ENCODE measurements around the gene BNIP3. TPM values are rescaled to one million over a fixed set of nuclear protein-coding genes. Genes with fewer than 3 reads are reported as not detected.

BNIP3 gene
- total and polyA plus RNA-seq, 2 donors (not counting 3 experiments of a cell fraction or from before 2014, with no cell fraction given): 51.4 to 53.3 TPM

GRCh38 chr10:131931981-131932380 is 49.7 kb downstream of the BNIP3 start:
- no peaks in the 10 kb centered on the region for H3K27me3 ChIP-seq (ENCODE audit: control insufficient read depth in 2 of 2, insufficient read depth in 2 of 2, low read length in 2 of 2)
- intact Hi-C loops (cut with micrococcal nuclease): no loop called here
- no peak overlapping the region for H3K4me3 ChIP-seq (replicated peaks in 1 of 3; ENCODE audit: insufficient read depth in 1 of 3, low read depth in 1 of 3, low read length in 3 of 3)
- no peaks in the 10 kb centered on the region for H3K9me3 ChIP-seq (replicated peaks; ENCODE audit: control insufficient read depth, insufficient read depth, low read length)
- no peaks in the 10 kb centered on the region for H3K9me1 ChIP-seq (replicated peaks; ENCODE audit: control insufficient read depth, extremely low read depth, insufficient read depth, low read length)
- no peak overlapping the region for H3K9ac ChIP-seq (replicated peaks; ENCODE audit: extremely low read depth, insufficient read depth, low read length)
- no peak overlapping the region for H3K27ac ChIP-seq (ENCODE audit: insufficient read depth, low read depth, low read length)
- TF ChIP-seq POLR2AphosphoS5 (IDR thresholded peaks at IDR 0.05; ENCODE audit: insufficient read depth, low read depth, low read length) (no peak), MAX (IDR thresholded peaks at IDR 0.05; ENCODE audit: insufficient read depth, insufficient read length) (no peak), EZH2 (IDR thresholded peaks at IDR 0.05; ENCODE audit: borderline replicate concordance, low read depth, low read length, severe bottlenecking) (no peak)
- H3K4me1 ChIP-seq (ENCODE audit: control insufficient read depth, extremely low read depth, insufficient read depth, low read length): peaks cover 48% of the 10 kb centered on the region
- H3K79me2 ChIP-seq (ENCODE audit: control insufficient read depth, insufficient read depth, low read length): peaks cover 90% of the 10 kb centered on the region
- H3K36me3 ChIP-seq (ENCODE audit: control insufficient read depth in 2 of 2, extremely low read depth in 1 of 2, insufficient read depth in 2 of 2, low read length in 2 of 2): peaks cover 0 to 3% of the 10 kb centered on the region in 2 experiments
- ChIA-PET POLR2A (interaction anchor here (0.8 kb wide), 1 partner anchor 32 kb away, joined by 3 read pairs; no protein-coding TSS in a partner anchor), CTCF (interaction anchor here (2.0 kb wide), 1 partner anchor 14 kb away, joined by 15 read pairs; no protein-coding TSS in a partner anchor)
- no TSS peak for BruUV-seq (replicated peaks)
- H3K4me2 ChIP-seq (ENCODE audit: insufficient read depth, low read length): no peak overlapping the region
- H4K20me1 ChIP-seq (replicated peaks; ENCODE audit: control insufficient read depth, extremely low read depth, insufficient read depth, low read length): no peaks in the 10 kb centered on the region
- DNase-seq (ENCODE audit: low read depth, low spot score): no peak
- dilution Hi-C loops (cut with MboI; ENCODE audit: extremely low pct_ligation_motif_present, low sequenced_read_pairs): no loop called here
- no peak overlapping the region for H2AFZ ChIP-seq (ENCODE audit: low read depth, low read length)
- no peak for FAIRE-seq

- Histone ChIP-seq H3K27ac (ENCODE audit: insufficient read depth, low read depth, low read length) (peak overlapping the region; percentile 25), H3K4me2 (ENCODE audit: insufficient read depth, low read length) (no peak overlapping the region), H4K20me1 (replicated peaks; ENCODE audit: control insufficient read depth, extremely low read depth, insufficient read depth, low read length) (no peaks in the 10 kb centered on the region), H3K27me3 (ENCODE audit: control insufficient read depth in 2 of 2, insufficient read depth in 2 of 2, low read length in 2 of 2) (no peaks in the 10 kb centered on the region), H2AFZ (ENCODE audit: low read depth, low read length) (no peak overlapping the region), H3K9me1 (replicated peaks; ENCODE audit: control insufficient read depth, extremely low read depth, insufficient read depth, low read length) (no peaks in the 10 kb centered on the region), H3K4me3 (replicated peaks in 1 of 3; ENCODE audit: insufficient read depth in 1 of 3, low read depth in 1 of 3, low read length in 3 of 3) (no peak overlapping the region), H3K36me3 (ENCODE audit: control insufficient read depth in 2 of 2, extremely low read depth in 1 of 2, insufficient read depth in 2 of 2, low read length in 2 of 2) (no peaks in the 10 kb centered on the region), H3K79me2 (ENCODE audit: control insufficient read depth, insufficient read depth, low read length) (peaks cover 94% of the 10 kb centered on the region), H3K9me3 (replicated peaks; ENCODE audit: control insufficient read depth, insufficient read depth, low read length) (no peaks in the 10 kb centered on the region), H3K4me1 (ENCODE audit: control insufficient read depth, extremely low read depth, insufficient read depth, low read length) (peaks cover 48% of the 10 kb centered on the region), H3K9ac (replicated peaks; ENCODE audit: extremely low read depth, insufficient read depth, low read length) (no peak overlapping the region)
- dilution Hi-C loops (cut with MboI; ENCODE audit: extremely low pct_ligation_motif_present, low sequenced_read_pairs): no loop called here
- CTCF ChIA-PET: interaction anchor here (1.7 kb wide), 1 partner anchor 92 kb away, joined by 4 read pairs; no protein-coding TSS in a partner anchor
- intact Hi-C loops (cut with micrococcal nuclease): loop anchor here (1.0 kb wide), 1 partner anchor 16 kb away; no protein-coding TSS in a partner anchor
- FAIRE-seq (no peak), DNase-seq (ENCODE audit: low read depth, low spot score) (no peak)
- no TSS peak for BruUV-seq (replicated peaks)
- TF ChIP-seq MAX (IDR thresholded peaks at IDR 0.05; ENCODE audit: insufficient read depth, insufficient read length): no peak
- no peak for TF ChIP-seq EZH2 (IDR thresholded peaks at IDR 0.05; ENCODE audit: borderline replicate concordance, low read depth, low read length, severe bottlenecking)
- TF ChIP-seq JUN (IDR thresholded peaks at IDR 0.05; ENCODE audit: borderline replicate concordance, insufficient read depth, insufficient read length, low read depth): no peak
- no peak for TF ChIP-seq CTCF (IDR thresholded peaks at IDR 0.05; ENCODE audit: extremely low read depth in 1 of 2, insufficient read depth in 1 of 2, low read depth in 1 of 2, low read length in 2 of 2)
- no peak for TF ChIP-seq MYC (IDR thresholded peaks at IDR 0.05; ENCODE audit: low read depth, low read length)
- TF ChIP-seq FOS (IDR thresholded peaks at IDR 0.05; ENCODE audit: borderline replicate concordance, insufficient read depth, low read length): no peak
- no peak for TF ChIP-seq GATA2 (IDR thresholded peaks at IDR 0.05; ENCODE audit: insufficient read depth, insufficient read length, low read depth, low read length)
- TF ChIP-seq POLR2A (IDR thresholded peaks at IDR 0.05; ENCODE audit: low read depth, low read length): no peak
- TF ChIP-seq POLR2AphosphoS5 (IDR thresholded peaks at IDR 0.05; ENCODE audit: insufficient read depth, low read depth, low read length): no peak
- POLR2A ChIA-PET: no interaction called here
Measured at GRCh38 chr10:131930586-131931330, 51.0 kb downstream of the BNIP3 start.

All from endothelial cell of umbilical vein (primary cell).